C4-2B (cell line): ENCODE results near the gene OR8B12.

Experiments used
- H3K27ac ChIP-seq: fragments of 450-650 bp; 2 replicates; pipeline ENCODE4 v1.5.1; 2017
- CTCF ChIP-seq: fragments of 450-650 bp; conservative IDR thresholded peaks from 2 replicates; pipeline ENCODE4 v1.5.1; 2017; ENCODE audit warnings: mild to moderate bottlenecking
- ZFX ChIP-seq: fragments of 450-650 bp; IDR thresholded peaks from 2 replicates; pipeline ENCODE4 v1.6.1; 2017

Gene OR8B12

GRCh38 chr11:124551189-124551588, 7.7 kb upstream of the OR8B12 start:
- TF ChIP-seq ZFX: no peak
- H3K27ac ChIP-seq: no peak overlapping the region

DNA sequence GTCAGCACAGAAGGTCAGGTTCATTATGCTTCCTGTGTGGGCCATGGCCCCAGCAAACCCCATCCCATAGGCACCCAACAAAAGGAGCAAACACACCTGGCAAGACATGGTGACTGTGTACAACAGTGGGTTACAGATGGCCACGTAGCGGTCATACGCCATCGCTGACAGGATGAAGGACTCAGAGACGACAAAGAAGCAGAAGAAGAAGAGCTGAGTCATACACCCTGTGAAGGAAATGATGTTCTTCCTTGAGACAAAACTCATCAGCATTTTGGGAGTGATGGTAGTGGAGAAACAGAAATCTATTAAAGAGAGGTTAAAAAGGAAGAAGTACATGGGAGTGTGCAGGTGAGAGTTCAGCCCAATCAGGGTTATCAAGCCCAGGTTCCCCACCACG, 309 bp downstream of the OR8B12 start:
- H3K27ac ChIP-seq: no peak overlapping the region
- TF ChIP-seq CTCF (no peak), ZFX (no peak)

- no peak for TF ChIP-seq CTCF
- TF ChIP-seq ZFX: no peak
- no peak overlapping the region for H3K27ac ChIP-seq
Observed at GRCh38 chr11:124541204-124541603, 2.2 kb downstream of the OR8B12 start.

DNA sequence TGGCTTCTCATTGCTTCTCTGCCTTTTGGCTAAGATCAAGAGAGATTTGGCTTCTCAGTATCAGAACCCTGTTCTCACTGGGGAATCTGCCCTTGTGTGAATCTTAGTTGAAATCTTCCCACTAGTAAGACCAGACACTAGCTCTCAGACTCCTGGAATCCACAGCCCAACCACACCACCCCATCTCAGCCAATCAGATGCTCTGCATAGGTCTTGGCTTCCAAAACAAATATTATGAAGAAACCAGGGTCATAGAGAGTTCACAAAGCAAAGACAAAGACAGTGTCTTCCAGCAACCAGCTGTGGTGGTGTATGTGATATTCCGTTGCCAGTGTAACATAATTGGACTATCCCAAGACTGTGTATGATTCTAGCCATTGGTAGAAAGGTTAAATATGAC, 5.4 kb downstream of the OR8B12 start:
- no peak overlapping the region; the same call in 1 of the 2 replicates for H3K27ac ChIP-seq

GRCh38 chr11:124536520-124536919, 6.9 kb downstream of the OR8B12 start:
- TF ChIP-seq CTCF (no peak), ZFX (no peak)
- H3K27ac ChIP-seq: no peak overlapping the region

More for the DNA sequence above, 5.4 kb downstream of the OR8B12 start:
- no peak for TF ChIP-seq ZFX
- TF ChIP-seq CTCF: no peak

DNA sequence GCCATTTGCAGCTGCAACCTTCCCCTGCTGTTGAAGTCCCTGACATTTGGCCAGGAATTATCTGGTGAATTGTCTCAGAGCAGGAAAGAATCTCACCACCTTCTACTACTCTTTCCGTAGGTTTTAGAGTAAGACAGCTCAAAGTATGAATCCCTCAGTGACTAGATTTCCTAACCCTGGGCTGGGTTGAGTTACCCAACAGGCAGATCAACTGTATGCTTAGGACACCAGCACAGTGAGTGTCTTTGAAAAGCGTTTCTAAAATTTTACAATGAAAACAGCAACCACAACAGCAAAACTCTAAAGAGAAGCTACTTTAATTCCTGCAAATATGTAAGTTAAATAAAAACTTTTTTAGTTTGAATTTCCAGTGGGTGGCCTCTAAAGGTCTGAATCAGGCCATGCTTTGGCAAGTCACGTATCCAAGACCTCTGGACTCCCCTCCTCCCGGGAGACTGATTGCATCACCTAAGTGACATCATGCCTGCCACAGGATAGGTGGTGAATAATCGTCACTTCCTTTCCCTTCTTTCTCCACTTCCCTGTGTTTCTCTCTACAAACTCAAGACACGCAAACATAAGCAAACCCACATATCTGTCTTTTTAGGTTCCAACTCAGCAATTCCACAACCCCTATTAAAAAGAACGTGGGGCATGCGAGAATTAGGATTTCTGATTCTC, 7.8 kb downstream of the OR8B12 start:
- no peak overlapping the region for H3K27ac ChIP-seq
- no peak for TF ChIP-seq ZFX
- TF ChIP-seq CTCF: no peak

DNA sequence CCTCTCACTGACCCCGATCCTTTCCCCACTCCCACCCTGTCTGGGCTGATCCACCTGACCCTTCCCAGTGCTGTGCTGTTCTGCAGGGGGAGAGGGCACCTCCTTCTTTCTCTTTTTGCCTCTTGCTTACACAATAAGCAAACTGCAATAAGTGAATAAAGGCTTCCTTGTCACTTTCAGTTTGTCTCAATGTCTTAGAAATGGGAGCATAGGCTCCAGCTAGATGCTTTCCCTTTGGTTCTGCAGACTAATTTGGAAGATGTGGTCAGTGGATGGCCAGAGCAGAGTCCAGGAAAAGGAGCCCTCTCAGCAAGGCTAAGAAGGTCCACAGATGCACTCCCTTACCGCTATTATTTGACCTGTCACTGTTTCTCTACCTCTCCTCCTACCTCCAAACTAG, 9.4 kb downstream of the OR8B12 start:
- TF ChIP-seq ZFX (no peak), CTCF (no peak)

GRCh38 chr11:124533626-124534025, 9.8 kb downstream of the OR8B12 start:
- H3K27ac ChIP-seq: no peak overlapping the region
- no peak for TF ChIP-seq CTCF
- no peak for TF ChIP-seq ZFX

More for the DNA sequence above, 9.4 kb downstream of the OR8B12 start:
- no peak overlapping the region for H3K27ac ChIP-seq
